GM23248 (cell line): ENCODE measurements around the gene COL19A1.

Experiments used
- EZH2 ChIP-seq: fragments of 200-600 bp; sonication (generic); IDR thresholded peaks from 2 replicates; pipeline ENCODE4 v1.6.1; 2018; ENCODE audit warnings: antibody characterized with exemption, mild to moderate bottlenecking; ENCODE audit not compliant: insufficient read depth, poor library complexity, severe bottlenecking
- EZH2phosphoT487 ChIP-seq: fragments of 200-600 bp; sonication (generic); IDR thresholded peaks from 2 replicates; pipeline ENCODE4 v1.6.1; 2018; ENCODE audit warnings: antibody characterized with exemption, moderate library complexity, mild to moderate bottlenecking, low read depth; ENCODE audit not compliant: insufficient read depth

GRCh38 chr6:70149209-70149788, 282.9 kb downstream of the COL19A1 start:
- no peak for TF ChIP-seq EZH2
- no peak for TF ChIP-seq EZH2phosphoT487
